Effector memory CD4-positive, alpha-beta T cell (primary cell): ENCODE measurements around the gene CLSTN1.

Experiments
- DNase-seq, 3 donors: peaks; one replicate each; pipeline ENCODE4 v3.0.0-alpha.2; 2020
- H3K27ac ChIP-seq: 2 replicates; pipeline ENCODE4 v1.7.0; 2013; ENCODE audit warnings: mild to moderate bottlenecking, low read length, moderate library complexity; ENCODE audit not compliant: insufficient read depth, poor library complexity, severe bottlenecking
- H3K27me3 ChIP-seq: replicated peaks from 2 replicates; pipeline ENCODE4 v1.7.0; 2013; ENCODE audit warnings: mild to moderate bottlenecking, low read length; ENCODE audit not compliant: insufficient read depth, control insufficient read depth, poor library complexity, severe bottlenecking
- H3K36me3 ChIP-seq: 2 replicates; pipeline ENCODE4 v1.7.0; 2013; ENCODE audit warnings: mild to moderate bottlenecking, low read length, moderate library complexity; ENCODE audit not compliant: control insufficient read depth, insufficient read depth
- H3K4me1 ChIP-seq: 2 replicates; pipeline ENCODE4 v1.7.0; 2013; ENCODE audit warnings: low read length, mild to moderate bottlenecking; ENCODE audit not compliant: control insufficient read depth, insufficient read depth, poor library complexity, severe bottlenecking
- H3K4me3 ChIP-seq: 2 replicates; pipeline ENCODE4 v1.7.0; 2013; ENCODE audit warnings: low read length, low read depth, mild to moderate bottlenecking; ENCODE audit not compliant: insufficient read depth, poor library complexity, severe bottlenecking
- H3K9me3 ChIP-seq: 2 replicates; pipeline ENCODE4 v1.7.0; 2013; ENCODE audit warnings: mild to moderate bottlenecking, low read length, moderate library complexity; ENCODE audit not compliant: control insufficient read depth

CLSTN1 gene

DNA sequence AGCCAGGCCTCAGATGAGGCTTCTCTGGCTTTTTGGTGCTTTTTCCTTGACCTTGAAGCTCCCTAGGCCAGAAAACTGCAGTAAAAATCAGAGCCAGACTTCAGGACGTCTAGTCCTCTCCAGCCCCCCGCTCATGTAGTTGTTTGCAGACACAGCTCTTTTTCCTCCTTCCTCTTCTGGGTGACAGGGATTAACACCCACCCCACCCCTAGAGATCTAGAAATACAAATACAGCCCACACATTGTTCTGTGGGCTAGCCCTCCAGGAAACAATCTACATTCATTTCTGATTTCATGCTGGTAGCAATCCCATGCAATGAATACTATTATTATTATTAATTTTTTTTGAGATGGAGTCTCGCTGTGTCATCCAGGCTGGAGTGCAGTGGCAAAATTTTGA lies 9.9 kb upstream of the CLSTN1 start:
- no peaks in the 10 kb centered on the region for H3K4me1 ChIP-seq
- H3K9me3 ChIP-seq = no peaks in the 10 kb centered on the region
- no peaks in the 10 kb centered on the region for H3K36me3 ChIP-seq
- H3K27me3 ChIP-seq = no peaks in the 10 kb centered on the region
- no peak for DNase-seq
- H3K27ac ChIP-seq = no peak overlapping the region
- H3K4me3 ChIP-seq = no peak overlapping the region

DNA sequence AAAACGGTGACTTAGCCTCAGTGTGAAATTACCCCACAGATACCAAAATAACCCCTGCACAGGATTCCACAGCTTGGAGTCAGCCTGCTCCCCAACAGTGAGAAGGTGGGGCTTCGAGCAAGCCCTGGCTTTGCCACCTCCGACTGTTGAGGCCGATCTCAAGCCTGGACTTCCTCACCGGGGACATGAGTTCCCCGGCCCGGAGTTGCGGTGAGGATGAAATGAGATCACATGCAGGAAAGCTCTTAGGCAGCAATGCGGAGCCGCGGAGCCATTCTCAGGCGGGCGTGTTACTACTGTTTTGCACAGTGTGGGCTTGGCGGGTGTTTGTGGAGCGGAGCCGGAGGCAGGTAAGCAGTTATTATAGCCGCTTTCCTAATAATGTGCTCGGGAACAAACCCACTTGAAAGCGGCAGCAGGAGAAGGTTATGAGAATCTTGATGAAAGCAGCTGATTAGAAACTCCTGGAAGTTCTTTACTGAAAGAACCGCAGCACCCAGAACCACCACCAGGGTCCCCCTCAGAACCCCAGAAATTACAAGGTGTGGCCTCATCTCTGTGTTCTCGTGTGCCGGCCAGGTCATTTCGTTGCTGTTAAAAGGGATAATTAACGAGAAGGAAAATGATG lies 3.9 kb upstream of the CLSTN1 start:
- Histone ChIP-seq H3K4me1 (peaks cover 20% of the 10 kb centered on the region), H3K27ac (no peak overlapping the region), H3K4me3 (no peak overlapping the region), H3K9me3 (no peaks in the 10 kb centered on the region), H3K36me3 (no peaks in the 10 kb centered on the region), H3K27me3 (no peaks in the 10 kb centered on the region)
- DNase-seq = no peak

DNA sequence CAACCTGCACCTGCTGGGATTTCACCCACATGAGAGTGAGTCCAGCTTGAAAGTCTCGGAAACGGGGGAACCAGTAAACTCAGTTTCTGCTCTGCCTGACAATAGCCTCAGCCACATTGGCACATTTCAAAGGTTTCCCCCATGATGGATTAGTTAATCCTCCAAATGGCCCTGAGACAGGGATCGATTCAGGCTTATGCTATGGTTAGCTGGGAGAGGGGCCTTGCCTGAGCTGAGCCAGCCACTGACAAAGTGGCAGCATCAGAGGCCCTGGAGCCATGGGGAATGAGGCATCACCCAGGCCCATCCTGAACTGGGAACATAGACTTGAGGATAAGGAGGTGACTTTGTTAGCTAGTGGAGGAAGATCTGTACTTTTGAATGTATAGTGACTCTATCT lies 2.9 kb upstream of the CLSTN1 start:
- Histone ChIP-seq H3K9me3 (no peaks in the 10 kb centered on the region), H3K36me3 (no peaks in the 10 kb centered on the region), H3K27me3 (no peaks in the 10 kb centered on the region), H3K4me3 (no peak overlapping the region), H3K27ac (no peak overlapping the region), H3K4me1 (peaks cover 30% of the 10 kb centered on the region)
- no peak for DNase-seq

DNA sequence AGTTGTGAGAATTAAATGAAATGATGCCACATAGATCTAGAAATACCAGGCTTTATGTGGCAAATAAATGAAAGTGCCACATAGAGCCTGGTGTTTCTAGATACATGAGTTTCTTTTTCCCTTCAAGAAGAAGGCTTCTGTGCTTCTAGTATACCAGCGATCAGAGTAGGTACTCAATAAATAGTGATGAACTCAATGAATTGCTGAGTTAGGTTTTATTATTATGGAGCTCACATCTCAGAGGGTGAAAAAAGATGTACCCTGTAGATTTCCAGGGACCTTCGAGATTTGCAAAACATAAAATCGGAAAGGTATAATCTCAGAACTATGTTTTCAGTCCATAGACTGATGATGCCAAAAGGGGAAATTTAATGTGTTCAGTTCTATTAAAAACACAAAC lies 2.3 kb upstream of the CLSTN1 start:
- H3K4me3 ChIP-seq = no peak overlapping the region
- no peaks in the 10 kb centered on the region for H3K9me3 ChIP-seq
- peaks cover 30% of the 10 kb centered on the region for H3K4me1 ChIP-seq
- no peak for DNase-seq
- H3K36me3 ChIP-seq = no peaks in the 10 kb centered on the region
- H3K27me3 ChIP-seq = no peaks in the 10 kb centered on the region
- H3K27ac ChIP-seq = no peak overlapping the region

DNA sequence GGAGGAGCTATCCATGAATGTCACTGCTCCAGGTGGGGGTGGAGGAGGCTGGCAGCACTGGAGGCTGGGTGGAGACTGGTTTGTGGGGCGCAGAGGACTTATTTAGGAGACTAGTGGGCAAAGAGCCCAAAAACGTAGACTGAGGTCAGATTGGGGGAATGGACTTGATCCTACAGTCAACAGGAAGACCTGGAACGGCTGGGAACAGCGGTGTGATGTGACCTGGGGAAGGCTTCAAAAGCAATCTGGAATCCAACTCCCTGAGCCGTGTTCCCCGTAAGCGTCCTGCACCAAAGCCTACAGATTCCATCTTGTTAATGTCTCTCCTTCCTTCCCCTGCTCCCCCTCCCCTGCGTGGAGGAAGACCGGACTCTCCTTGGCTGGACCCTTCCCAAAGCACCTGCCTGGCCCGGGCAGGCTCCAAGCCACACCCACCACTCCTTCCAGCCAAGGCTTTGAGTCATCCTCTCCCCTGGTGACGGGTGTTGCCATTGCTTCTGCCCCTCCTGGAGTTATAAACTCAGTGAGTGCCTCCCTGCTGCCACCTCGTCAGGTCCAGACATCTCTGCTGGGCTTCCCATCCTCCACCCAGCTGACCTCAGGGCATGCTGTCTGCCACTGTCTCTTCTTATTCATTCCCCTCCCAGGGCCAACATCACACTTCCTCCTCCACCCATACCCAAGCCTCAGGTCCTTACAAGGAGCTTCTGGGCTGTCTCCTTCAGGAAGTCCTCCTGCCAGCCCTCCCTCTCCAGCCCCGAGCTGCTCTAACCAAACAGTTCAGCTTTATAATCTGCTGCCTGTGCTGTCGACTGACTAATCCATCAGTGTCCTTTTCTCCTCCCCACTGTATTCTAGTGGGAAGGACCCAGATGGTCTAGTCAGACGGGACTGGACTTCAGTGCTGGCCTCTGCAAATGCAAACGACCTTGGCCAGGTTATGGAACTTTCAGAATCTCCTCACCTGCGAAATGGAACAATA lies 1.6 kb upstream of the CLSTN1 start:
- H3K27ac ChIP-seq = peak overlapping the region; percentile 45
- no peaks in the 10 kb centered on the region for H3K36me3 ChIP-seq
- peak overlapping the region; percentile 11 for H3K4me3 ChIP-seq
- no peaks in the 10 kb centered on the region for H3K27me3 ChIP-seq
- DNase-seq = peak; percentile 28 to 49 (median 45)
- peaks cover 30% of the 10 kb centered on the region for H3K4me1 ChIP-seq
- no peaks in the 10 kb centered on the region for H3K9me3 ChIP-seq

DNA sequence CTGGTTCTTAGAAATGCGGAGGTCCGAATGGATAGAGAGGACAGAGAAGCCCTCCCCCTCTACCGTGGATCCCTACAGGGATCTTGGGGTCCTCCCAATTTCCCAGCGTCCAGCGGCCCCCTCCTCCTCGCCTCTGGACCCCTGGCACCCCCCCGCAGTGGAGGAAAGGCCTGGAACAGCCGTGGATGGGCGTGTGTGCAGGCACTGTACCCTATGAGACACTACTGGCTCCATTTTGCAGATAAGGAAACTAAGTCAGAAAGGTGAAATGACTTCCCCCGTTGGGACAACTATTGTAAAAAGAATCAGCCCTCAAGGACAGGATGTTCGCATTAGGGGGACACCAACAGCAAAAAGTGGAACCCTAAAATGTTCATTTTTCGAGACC lies 931 bp upstream of the CLSTN1 start:
- Histone ChIP-seq H3K4me1 (peaks cover 30% of the 10 kb centered on the region), H3K36me3 (no peaks in the 10 kb centered on the region), H3K4me3 (peak overlapping the region; percentile 67), H3K9me3 (no peaks in the 10 kb centered on the region), H3K27ac (peak overlapping the region; percentile 45), H3K27me3 (no peaks in the 10 kb centered on the region)
- no peak for DNase-seq

DNA sequence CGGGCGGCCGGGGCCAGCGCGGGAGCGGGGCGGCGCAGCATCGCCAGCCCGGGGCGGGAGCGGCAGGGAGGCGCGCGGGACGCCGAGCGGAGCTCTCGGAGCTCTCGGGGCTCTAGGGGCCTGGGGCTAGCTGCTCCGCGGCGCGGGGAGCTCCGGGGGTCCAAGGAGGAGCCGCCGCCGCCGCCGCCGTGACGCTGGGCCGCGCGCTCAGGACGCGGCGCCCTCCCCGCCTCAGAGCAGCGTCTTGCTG lies 147 bp downstream of the CLSTN1 start:
- H3K27ac ChIP-seq = peak overlapping the region; percentile 64
- H3K4me1 ChIP-seq = peaks cover 30% of the 10 kb centered on the region
- H3K9me3 ChIP-seq = no peaks in the 10 kb centered on the region

DNA sequence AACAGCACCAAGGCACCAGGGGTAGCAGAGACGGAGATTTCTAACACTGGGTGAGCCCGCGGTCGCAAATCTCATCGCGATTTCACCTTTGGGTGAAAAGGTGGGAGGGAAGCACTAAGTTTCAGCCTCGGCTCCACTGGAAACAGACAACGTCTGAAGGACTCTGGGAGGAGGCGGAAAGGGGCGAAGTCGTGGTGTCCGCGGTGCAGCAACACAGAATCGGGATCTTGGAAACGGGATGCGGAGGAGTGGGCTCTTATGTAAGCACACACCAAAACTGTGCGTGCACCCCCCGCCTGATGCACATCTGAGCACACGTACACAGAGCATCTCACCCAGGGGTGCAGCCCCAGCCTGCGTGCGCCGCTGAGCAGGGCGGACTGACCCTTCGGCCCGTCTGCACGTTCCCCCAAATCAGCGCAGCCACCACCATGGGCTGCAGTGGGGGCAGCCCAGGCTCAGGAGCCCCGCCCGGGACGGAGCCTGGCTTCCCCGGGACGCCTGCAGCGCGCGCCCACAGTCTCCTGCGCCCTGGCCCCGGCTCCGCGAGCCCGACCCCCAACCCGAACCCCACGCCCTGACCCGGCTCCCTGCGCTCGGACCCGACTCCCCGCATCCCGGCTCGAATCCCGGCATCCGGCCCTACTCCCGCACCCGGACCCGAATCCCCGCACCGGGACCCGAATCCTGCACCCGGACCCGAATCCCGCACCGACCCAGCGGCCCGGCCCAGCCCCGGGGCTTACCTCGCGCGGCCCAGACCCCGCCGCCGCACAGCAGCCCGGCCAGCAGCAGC lies 670 bp downstream of the CLSTN1 start:
- Histone ChIP-seq H3K9me3 (no peaks in the 10 kb centered on the region), H3K4me1 (peaks cover 30% of the 10 kb centered on the region), H3K27ac (peak overlapping the region; percentile 64), H3K27me3 (no peaks in the 10 kb centered on the region), H3K4me3 (peak overlapping the region; percentile 96), H3K36me3 (no peaks in the 10 kb centered on the region)
- no peak for DNase-seq

More for the DNA sequence above, 147 bp downstream of the CLSTN1 start:
- H3K4me3 ChIP-seq = peak overlapping the region; percentile 96
- no peaks in the 10 kb centered on the region for H3K36me3 ChIP-seq
- no peaks in the 10 kb centered on the region for H3K27me3 ChIP-seq
- no peak for DNase-seq

DNA sequence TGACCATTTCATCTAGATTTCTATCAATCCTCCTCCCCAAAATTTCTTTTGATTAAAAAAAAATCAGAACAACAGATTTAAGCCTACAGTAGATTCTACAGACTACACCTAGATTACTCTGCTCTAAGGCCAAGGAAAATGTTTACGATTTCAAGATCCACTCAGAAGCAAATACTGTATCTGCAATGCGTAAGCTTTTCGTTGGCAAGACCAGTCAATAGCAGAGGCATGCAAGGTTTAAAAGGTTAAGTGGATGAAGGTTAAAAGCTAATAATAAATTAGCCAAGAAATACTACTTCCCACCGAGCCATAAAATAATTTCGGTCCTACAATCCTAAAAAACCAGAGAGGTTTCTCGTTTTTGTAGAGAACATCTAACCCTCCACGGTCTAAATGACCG lies 1.3 kb downstream of the CLSTN1 start:
- Histone ChIP-seq H3K9me3 (no peaks in the 10 kb centered on the region), H3K4me1 (peaks cover 30% of the 10 kb centered on the region), H3K4me3 (peak overlapping the region; percentile 96), H3K27me3 (no peaks in the 10 kb centered on the region), H3K36me3 (no peaks in the 10 kb centered on the region), H3K27ac (no peak overlapping the region)
- DNase-seq = no peak

DNA sequence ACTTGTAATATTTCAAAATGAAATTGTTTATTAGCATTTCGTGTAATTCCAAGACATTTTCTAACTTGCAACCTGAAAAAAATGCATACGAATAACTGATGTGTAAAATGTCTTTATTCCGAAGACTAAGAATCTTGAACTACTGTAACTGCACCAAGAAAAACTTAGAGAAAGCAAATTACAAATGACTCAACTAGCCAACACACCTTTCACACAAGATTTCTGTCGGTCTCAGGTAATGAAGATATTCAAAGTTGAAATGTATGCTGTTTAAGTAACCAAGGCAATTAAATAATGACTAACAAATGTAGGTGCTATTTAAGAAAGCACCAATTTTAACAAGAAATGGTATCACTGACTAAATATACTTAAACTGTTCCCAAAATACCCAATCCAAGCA lies 2.1 kb downstream of the CLSTN1 start:
- Histone ChIP-seq H3K27ac (no peak overlapping the region), H3K36me3 (no peaks in the 10 kb centered on the region), H3K27me3 (no peaks in the 10 kb centered on the region), H3K9me3 (no peaks in the 10 kb centered on the region), H3K4me1 (peaks cover 30% of the 10 kb centered on the region), H3K4me3 (no peak overlapping the region)
- no peak for DNase-seq
